HL-60 (cell line): ENCODE measurements around the gene BCL3.

ENCODE experiments used
- DNase-seq, 2 experiments: peaks; one replicate each; pipeline ENCODE4 v3.0.0-alpha.2; 2010 to 2020; ENCODE audit warnings: low read depth in 1 of 2, low spot score in 1 of 2
- H3K27ac ChIP-seq: fragments of 250-450 bp; sonication (Bioruptor Pico); replicated peaks from 2 replicates; pipeline ENCODE4 v1.5.1; 2020; ENCODE audit warnings: mild to moderate bottlenecking, moderate library complexity
- H3K27me3 ChIP-seq: fragments of 250-450 bp; sonication (Bioruptor Pico); 2 replicates; pipeline ENCODE4 v1.5.1; 2021; ENCODE audit warnings: mild to moderate bottlenecking, moderate library complexity; ENCODE audit not compliant: insufficient read depth, poor library complexity, severe bottlenecking
- H3K4me3 ChIP-seq: replicated peaks from 2 replicates; pipeline ENCODE4 v1.5.1; 2011; ENCODE audit warnings: mild to moderate bottlenecking, control low read depth, low read length; ENCODE audit not compliant: insufficient read depth
- CTCF ChIP-seq: IDR thresholded peaks from one replicate; pipeline ENCODE4 v1.5.1; 2011; ENCODE audit warnings: low read length, control low read depth, inconsistent platforms; ENCODE audit not compliant: insufficient read depth
- GABPA ChIP-seq: IDR thresholded peaks from 2 replicates; pipeline ENCODE4 v1.6.1; 2012; ENCODE audit warnings: low read depth
- POLR2AphosphoS5 ChIP-seq: IDR thresholded peaks from 2 replicates; pipeline ENCODE4 v1.6.1; 2012; ENCODE audit warnings: low read depth
- REST ChIP-seq: IDR thresholded peaks from 2 replicates; pipeline ENCODE4 v1.6.1; 2012; ENCODE audit warnings: low read depth; ENCODE audit not compliant: insufficient replicate concordance
- SPI1 ChIP-seq: IDR thresholded peaks from 2 replicates; pipeline ENCODE4 v1.6.1; 2012; ENCODE audit warnings: low read depth, mild to moderate bottlenecking, borderline replicate concordance

The BCL3 gene

GRCh38 chr19:44752816-44753625 lies 4.5 kb downstream of the BCL3 start:
- Histone ChIP-seq H3K27ac (peak overlapping the region; percentile 85), H3K27me3 (no peaks in the 10 kb centered on the region), H3K4me3 (peak overlapping the region; percentile 39)
- peak; percentile 98 to 99 for DNase-seq
- TF ChIP-seq POLR2AphosphoS5 (peak; percentile 100), SPI1 (peak; percentile 75; the same call in 1 of the 2 replicates), GABPA (peak; percentile 73), REST (no peak), CTCF (no peak)

- peak overlapping the region; percentile 85 for H3K27ac ChIP-seq
Observed at GRCh38 chr19:44753626-44753931, 5.1 kb downstream of the BCL3 start.

GRCh38 chr19:44753932-44754749 lies 5.6 kb downstream of the BCL3 start:
- TF ChIP-seq SPI1 (peak; percentile 64; the same call in 1 of the 2 replicates), CTCF (no peak), POLR2AphosphoS5 (no peak)
- Histone ChIP-seq H3K27me3 (no peaks in the 10 kb centered on the region), H3K27ac (peak overlapping the region; percentile 85), H3K4me3 (peak overlapping the region; percentile 39)
- peak; percentile 85 to 89 for DNase-seq

More at GRCh38 chr19:44753626-44753931, 5.1 kb downstream of the BCL3 start:
- no peaks in the 10 kb centered on the region for H3K27me3 ChIP-seq
- peak overlapping the region; percentile 39 for H3K4me3 ChIP-seq
- no peak for DNase-seq
- TF ChIP-seq POLR2AphosphoS5, result no peak
- no peak for TF ChIP-seq CTCF

- no peaks in the 10 kb centered on the region for H3K27me3 ChIP-seq
- no peak for TF ChIP-seq REST
- no peak for TF ChIP-seq CTCF
- no peak for TF ChIP-seq SPI1
- TF ChIP-seq POLR2AphosphoS5, result no peak
- no peak for TF ChIP-seq GABPA
- peak overlapping the region; percentile 85 for H3K27ac ChIP-seq
- DNase-seq, result no peak
- peak overlapping the region; percentile 39 for H3K4me3 ChIP-seq
Observed at GRCh38 chr19:44754750-44755080, 6.2 kb downstream of the BCL3 start.
